ENCODE measurements around the gene ZPR1. TPM values are rescaled to one million over a fixed set of nuclear protein-coding genes. Genes with fewer than 3 reads are reported as not detected.

ZPR1 gene
- total and polyA plus RNA-seq, 10 donors, result 16.2 to 47.6 (median 23.4) TPM

DNA sequence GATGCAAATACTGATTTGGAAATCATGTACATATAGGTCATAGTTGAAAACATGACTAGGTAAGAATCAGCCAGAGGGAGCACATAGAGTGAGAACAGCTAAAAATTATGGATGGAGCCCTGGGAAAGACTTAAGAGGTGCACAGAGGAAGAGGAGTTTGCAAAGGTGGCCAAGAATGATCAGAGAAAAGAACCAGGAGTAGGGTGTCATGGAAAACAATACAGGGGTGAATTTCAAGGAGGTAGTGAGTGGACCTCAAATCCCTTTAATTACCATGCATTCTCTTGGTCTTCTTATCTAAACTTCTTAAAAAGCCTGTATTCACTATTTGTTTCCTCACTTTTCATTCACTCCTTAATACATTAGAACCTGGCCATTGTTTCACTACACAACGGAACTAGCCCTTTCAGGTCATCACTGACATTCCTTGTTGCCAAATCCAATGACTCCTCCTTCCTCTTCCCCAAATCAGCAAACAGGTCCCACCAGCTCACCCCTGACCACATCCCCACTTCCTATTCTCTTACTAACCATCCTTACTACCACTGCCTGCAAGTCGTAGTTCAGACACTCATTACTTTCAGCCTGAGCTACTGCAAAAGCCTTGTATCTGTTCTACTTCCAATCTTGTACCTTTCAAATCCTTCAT lies 37.6 kb downstream of the ZPR1 start:
- WGBS, 5 donors, result 55 to 80% (median 66%) methylated on average over 2 of the region's 2 CpGs
- H3K27me3 ChIP-seq (replicated peaks in 1 of 7), result no peaks in the 10 kb centered on the region
- no peak for TF ChIP-seq POLR2AphosphoS5 (IDR thresholded peaks at IDR 0.05)
- TF ChIP-seq POLR2A (IDR thresholded peaks at IDR 0.05), result no peak
- peaks cover 3 to 100% (median 75%) of the 10 kb centered on the region in 6 donors for H3K36me3 ChIP-seq
- H3K27ac ChIP-seq, result no peak overlapping the region
- H3K4me3 ChIP-seq, result no peak overlapping the region
- intact Hi-C loops (cut with DNase I; ENCODE audit: low total_unique reads), result no loop called here
- DNase-seq, result no peak
- H3K9me3 ChIP-seq, result no peaks in the 10 kb centered on the region
- H3K4me1 ChIP-seq, result peaks cover 0 to 7% (median 0%) of the 10 kb centered on the region in 6 donors

GRCh38 chr11:116742104-116742503 lies 45.7 kb downstream of the ZPR1 start:
- H3K36me3 ChIP-seq, result peaks cover 0 to 22% (median 17%) of the 10 kb centered on the region in 6 donors
- no peak for DNase-seq
- H3K27ac ChIP-seq, result peak overlapping the region in 4 of 8 donors; percentile 12 to 33 (median 26)
- H3K9me3 ChIP-seq, result no peaks in the 10 kb centered on the region
- TF ChIP-seq POLR2AphosphoS5 (IDR thresholded peaks at IDR 0.05), result no peak
- TF ChIP-seq, protein P1, sequence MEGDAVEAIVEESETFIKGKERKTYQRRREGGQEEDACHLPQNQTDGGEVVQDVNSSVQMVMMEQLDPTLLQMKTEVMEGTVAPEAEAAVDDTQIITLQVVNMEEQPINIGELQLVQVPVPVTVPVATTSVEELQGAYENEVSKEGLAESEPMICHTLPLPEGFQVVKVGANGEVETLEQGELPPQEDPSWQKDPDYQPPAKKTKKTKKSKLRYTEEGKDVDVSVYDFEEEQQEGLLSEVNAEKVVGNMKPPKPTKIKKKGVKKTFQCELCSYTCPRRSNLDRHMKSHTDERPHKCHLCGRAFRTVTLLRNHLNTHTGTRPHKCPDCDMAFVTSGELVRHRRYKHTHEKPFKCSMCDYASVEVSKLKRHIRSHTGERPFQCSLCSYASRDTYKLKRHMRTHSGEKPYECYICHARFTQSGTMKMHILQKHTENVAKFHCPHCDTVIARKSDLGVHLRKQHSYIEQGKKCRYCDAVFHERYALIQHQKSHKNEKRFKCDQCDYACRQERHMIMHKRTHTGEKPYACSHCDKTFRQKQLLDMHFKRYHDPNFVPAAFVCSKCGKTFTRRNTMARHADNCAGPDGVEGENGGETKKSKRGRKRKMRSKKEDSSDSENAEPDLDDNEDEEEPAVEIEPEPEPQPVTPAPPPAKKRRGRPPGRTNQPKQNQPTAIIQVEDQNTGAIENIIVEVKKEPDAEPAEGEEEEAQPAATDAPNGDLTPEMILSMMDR (IDR thresholded peaks at IDR 0.05 in 8 of 11, conservative IDR thresholded peaks at IDR 0.05 in 3 of 11), result no peak
- no peak for TF ChIP-seq POLR2A (IDR thresholded peaks at IDR 0.05)
- intact Hi-C loops (cut with DNase I; ENCODE audit: low total_unique reads), result no loop called here
- H3K4me3 ChIP-seq, result no peak overlapping the region
- 76 to 88% (median 85%) methylated on average over 6 of the region's 6 CpGs for WGBS, 5 donors
- H3K27me3 ChIP-seq (replicated peaks in 1 of 7), result no peaks in the 10 kb centered on the region
- H3K4me1 ChIP-seq, result peaks cover 0 to 6% (median 0%) of the 10 kb centered on the region in 6 donors

- 43 to 61% (median 56%) methylated on average over 4 of the region's 4 CpGs for whole genome bisulfite sequencing, 5 donors
- no peak for DNase-seq
- intact Hi-C loops (cut with DNase I; ENCODE audit: low total_unique reads), result no loop called here
Measured at GRCh38 chr11:116740741-116741140, 47.1 kb downstream of the ZPR1 start.

GRCh38 chr11:116738975-116739374 lies 48.8 kb downstream of the ZPR1 start:
- no peaks in the 10 kb centered on the region for H3K9me3 ChIP-seq
- H3K4me3 ChIP-seq, result no peak overlapping the region
- H3K27ac ChIP-seq, result no peak overlapping the region
- peaks cover 0 to 6% (median 0%) of the 10 kb centered on the region in 6 donors for H3K4me1 ChIP-seq
- DNase-seq, result no peak
- H3K36me3 ChIP-seq, result no peaks in the 10 kb centered on the region
- intact Hi-C loops (cut with DNase I; ENCODE audit: low total_unique reads), result no loop called here
- WGBS, 5 donors, result 66 to 84% (median 75%) methylated on average over 2 of the region's 2 CpGs
- TF ChIP-seq, protein P1 (IDR thresholded peaks at IDR 0.05 in 8 of 11, conservative IDR thresholded peaks at IDR 0.05 in 3 of 11), result no peak
- TF ChIP-seq POLR2AphosphoS5 (IDR thresholded peaks at IDR 0.05) (no peak), POLR2A (IDR thresholded peaks at IDR 0.05) (no peak)
- no peaks in the 10 kb centered on the region for H3K27me3 ChIP-seq (replicated peaks in 1 of 7)

More at GRCh38 chr11:116740741-116741140, 47.1 kb downstream of the ZPR1 start:
- H3K4me3 ChIP-seq, result no peak overlapping the region
- no peak overlapping the region for H3K27ac ChIP-seq
- TF ChIP-seq, protein P1 (IDR thresholded peaks at IDR 0.05 in 8 of 11, conservative IDR thresholded peaks at IDR 0.05 in 3 of 11), result no peak
- TF ChIP-seq POLR2AphosphoS5 (IDR thresholded peaks at IDR 0.05), result no peak
- no peak for TF ChIP-seq POLR2A (IDR thresholded peaks at IDR 0.05)
- H3K9me3 ChIP-seq, result no peaks in the 10 kb centered on the region
- peaks cover 0 to 8% (median 3%) of the 10 kb centered on the region in 6 donors for H3K36me3 ChIP-seq
- H3K4me1 ChIP-seq, result peaks cover 0 to 6% (median 0%) of the 10 kb centered on the region in 6 donors
- H3K27me3 ChIP-seq (replicated peaks in 1 of 7), result no peaks in the 10 kb centered on the region

Data from spleen (tissue), 11 donors.